Stimulated activated memory B cell treated with anti-CD40 and anti-IgM and Interleukin-4, amounts not matched to agents 10 μg/mL and 1 μg/mL and 100 μg/mL, for 72 hours (primary cell): ENCODE data around the gene FBXO42.

Source experiments
- ATAC-seq: fragments of 150-1000 bp; cut with Tn5 transposase; 2 replicates; pipeline ENCODE4 v1.10.0; 2021
- H3K27ac Mint-ChIP-seq: one replicate; pipeline ENCODE4 v1.8.0; 2022; ENCODE audit warnings: mild to moderate bottlenecking, mixed read lengths
- H3K27me3 Mint-ChIP-seq: one replicate; pipeline ENCODE4 v1.8.0; 2022; ENCODE audit warnings: mixed read lengths
- H3K36me3 Mint-ChIP-seq: one replicate; pipeline ENCODE4 v1.8.0; 2022; ENCODE audit warnings: mixed read lengths
- H3K4me1 Mint-ChIP-seq: one replicate; pipeline ENCODE4 v1.8.0; 2022; ENCODE audit warnings: mixed read lengths
- H3K4me3 Mint-ChIP-seq: one replicate; pipeline ENCODE4 v1.8.0; 2022; ENCODE audit warnings: mild to moderate bottlenecking, moderate library complexity, mixed read lengths
- H3K9me3 Mint-ChIP-seq: one replicate; pipeline ENCODE4 v1.8.0; 2022; ENCODE audit warnings: mixed read lengths

Gene FBXO42

GRCh38 chr1:16206547-16207317, 145.5 kb downstream of the FBXO42 start:
- no peaks in the 10 kb centered on the region for H3K9me3 Mint-ChIP-seq
- H3K4me3 Mint-ChIP-seq = peak overlapping the region; percentile 88
- H3K4me1 Mint-ChIP-seq = peaks cover 12% of the 10 kb centered on the region
- peak; percentile 88 for ATAC-seq
- H3K27ac Mint-ChIP-seq = peak overlapping the region; percentile 83
- peaks cover 9% of the 10 kb centered on the region for H3K36me3 Mint-ChIP-seq
- H3K27me3 Mint-ChIP-seq = no peaks in the 10 kb centered on the region

GRCh38 chr1:16205891-16206546, 146.3 kb downstream of the FBXO42 start:
- Mint-ChIP-seq H3K4me1 (peaks cover 12% of the 10 kb centered on the region), H3K27me3 (no peaks in the 10 kb centered on the region), H3K27ac (peak overlapping the region; percentile 83), H3K36me3 (peaks cover 9% of the 10 kb centered on the region), H3K9me3 (no peaks in the 10 kb centered on the region), H3K4me3 (peak overlapping the region; percentile 88)
- ATAC-seq = peak; percentile 6

GRCh38 chr1:16205334-16205671, 147.0 kb downstream of the FBXO42 start:
- Mint-ChIP-seq H3K27ac (no peak overlapping the region), H3K4me3 (no peak overlapping the region), H3K36me3 (peaks cover 9% of the 10 kb centered on the region), H3K9me3 (no peaks in the 10 kb centered on the region), H3K4me1 (peaks cover 12% of the 10 kb centered on the region), H3K27me3 (no peaks in the 10 kb centered on the region)
- no peak for ATAC-seq

GRCh38 chr1:16204634-16205333, 147.5 kb downstream of the FBXO42 start:
- Mint-ChIP-seq H3K4me1 (peaks cover 12% of the 10 kb centered on the region), H3K36me3 (peaks cover 9% of the 10 kb centered on the region), H3K27ac (no peak overlapping the region), H3K9me3 (no peaks in the 10 kb centered on the region), H3K27me3 (no peaks in the 10 kb centered on the region), H3K4me3 (no peak overlapping the region)
- no peak for ATAC-seq

- H3K36me3 Mint-ChIP-seq = peaks cover 9% of the 10 kb centered on the region
- H3K9me3 Mint-ChIP-seq = no peaks in the 10 kb centered on the region
- ATAC-seq = no peak
- no peaks in the 10 kb centered on the region for H3K27me3 Mint-ChIP-seq
- H3K27ac Mint-ChIP-seq = no peak overlapping the region
- H3K4me1 Mint-ChIP-seq = peaks cover 16% of the 10 kb centered on the region
- no peak overlapping the region for H3K4me3 Mint-ChIP-seq
These were observed 148.1 kb downstream of the FBXO42 start for GRCh38 chr1:16204216-16204615.

GRCh38 chr1:16203550-16203949, 148.7 kb downstream of the FBXO42 start:
- ATAC-seq = no peak
- Mint-ChIP-seq H3K9me3 (no peaks in the 10 kb centered on the region), H3K27me3 (no peaks in the 10 kb centered on the region), H3K4me3 (no peak overlapping the region), H3K36me3 (peaks cover 9% of the 10 kb centered on the region), H3K27ac (no peak overlapping the region), H3K4me1 (peaks cover 22% of the 10 kb centered on the region)

- Mint-ChIP-seq H3K9me3 (no peaks in the 10 kb centered on the region), H3K4me1 (peaks cover 21% of the 10 kb centered on the region), H3K4me3 (no peak overlapping the region), H3K36me3 (peaks cover 9% of the 10 kb centered on the region), H3K27ac (no peak overlapping the region), H3K27me3 (no peaks in the 10 kb centered on the region)
- ATAC-seq = no peak
These were observed 149.7 kb downstream of the FBXO42 start for GRCh38 chr1:16202281-16203210.

- no peaks in the 10 kb centered on the region for H3K9me3 Mint-ChIP-seq
- no peak for ATAC-seq
- H3K27me3 Mint-ChIP-seq = no peaks in the 10 kb centered on the region
- peaks cover 9% of the 10 kb centered on the region for H3K36me3 Mint-ChIP-seq
- peak overlapping the region; percentile 38 for H3K27ac Mint-ChIP-seq
- H3K4me3 Mint-ChIP-seq = no peak overlapping the region
- H3K4me1 Mint-ChIP-seq = peaks cover 13% of the 10 kb centered on the region
These were observed 152.6 kb downstream of the FBXO42 start for GRCh38 chr1:16199700-16200099.

GRCh38 chr1:16199157-16199501, 153.2 kb downstream of the FBXO42 start:
- Mint-ChIP-seq H3K27ac (peak overlapping the region; percentile 38), H3K36me3 (peaks cover 9% of the 10 kb centered on the region), H3K4me3 (no peak overlapping the region), H3K9me3 (no peaks in the 10 kb centered on the region), H3K4me1 (peaks cover 10% of the 10 kb centered on the region), H3K27me3 (no peaks in the 10 kb centered on the region)
- no peak for ATAC-seq

GRCh38 chr1:16198444-16199156, 153.7 kb downstream of the FBXO42 start:
- no peaks in the 10 kb centered on the region for H3K27me3 Mint-ChIP-seq

GRCh38 chr1:16196874-16197273, 155.4 kb downstream of the FBXO42 start:
- peaks cover 10% of the 10 kb centered on the region for H3K4me1 Mint-ChIP-seq
- H3K36me3 Mint-ChIP-seq = no peaks in the 10 kb centered on the region
- H3K4me3 Mint-ChIP-seq = no peak overlapping the region
- ATAC-seq = no peak
- H3K9me3 Mint-ChIP-seq = no peaks in the 10 kb centered on the region
- no peaks in the 10 kb centered on the region for H3K27me3 Mint-ChIP-seq
- no peak overlapping the region for H3K27ac Mint-ChIP-seq

More at GRCh38 chr1:16198444-16199156, 153.7 kb downstream of the FBXO42 start:
- Mint-ChIP-seq H3K4me3 (no peak overlapping the region), H3K27ac (peak overlapping the region; percentile 38), H3K9me3 (no peaks in the 10 kb centered on the region), H3K4me1 (peaks cover 10% of the 10 kb centered on the region), H3K36me3 (peaks cover 8% of the 10 kb centered on the region)
- no peak for ATAC-seq
